22Rv1 (cell line): ENCODE results near the gene RPS6KC1.
A peak's percentile ranks its signal among the peaks of the same experiment; 100 is the strongest.
"Not testable (repeated sequence)": the region's sequence is repeated elsewhere in the genome, so short reads cannot be mapped to it uniquely, and the experiment has no call there.

Experiments used
- H3K27ac ChIP-seq: fragments of 450-650 bp; 2 replicates; pipeline ENCODE4 v1.5.1; 2017
- CTCF ChIP-seq: fragments of 450-650 bp; IDR thresholded peaks from 2 replicates; pipeline ENCODE4 v1.5.1; 2017; ENCODE audit warnings: mild to moderate bottlenecking
- ZFX ChIP-seq: fragments of 450-650 bp; IDR thresholded peaks from 2 replicates; pipeline ENCODE4 v1.6.1; 2017; ENCODE audit warnings: antibody characterized with exemption, borderline replicate concordance

RPS6KC1 gene

GRCh38 chr1:213111502-213111901, 60.5 kb downstream of the RPS6KC1 start:
- peak overlapping the region; percentile 46 for H3K27ac ChIP-seq
- peak; percentile 38 for TF ChIP-seq CTCF
- TF ChIP-seq ZFX = no peak

- not testable (repeated sequence) for H3K27ac ChIP-seq
These were observed 61.7 kb downstream of the RPS6KC1 start for GRCh38 chr1:213112723-213113122.

DNA sequence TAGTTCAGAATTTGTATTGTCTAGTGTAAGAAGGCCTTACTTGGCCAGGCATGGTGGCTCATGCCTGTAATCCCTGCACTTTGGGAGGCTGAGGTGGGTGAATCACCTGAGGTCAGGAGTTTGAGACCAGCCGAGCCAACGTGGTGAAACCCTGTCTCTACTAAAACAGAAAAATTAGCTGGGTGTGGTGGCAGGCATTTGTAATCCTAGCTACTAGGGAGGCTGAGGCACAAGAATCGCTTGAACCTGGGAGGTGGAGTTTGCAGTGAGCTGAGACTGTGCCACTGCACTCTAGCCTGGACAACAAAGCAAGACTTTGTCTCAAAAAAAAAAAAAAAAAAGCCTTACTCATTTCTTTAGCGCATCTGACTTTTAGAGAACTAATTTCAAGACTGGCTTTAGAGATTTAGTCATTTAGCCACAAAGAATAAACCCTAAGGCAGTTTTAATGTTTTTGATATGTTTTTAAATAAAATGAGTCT, 66.7 kb downstream of the RPS6KC1 start:
- not testable (repeated sequence) for H3K27ac ChIP-seq

GRCh38 chr1:213119794-213120193, 68.8 kb downstream of the RPS6KC1 start:
- TF ChIP-seq CTCF = no peak
- TF ChIP-seq ZFX = no peak
- H3K27ac ChIP-seq = no peak overlapping the region

DNA sequence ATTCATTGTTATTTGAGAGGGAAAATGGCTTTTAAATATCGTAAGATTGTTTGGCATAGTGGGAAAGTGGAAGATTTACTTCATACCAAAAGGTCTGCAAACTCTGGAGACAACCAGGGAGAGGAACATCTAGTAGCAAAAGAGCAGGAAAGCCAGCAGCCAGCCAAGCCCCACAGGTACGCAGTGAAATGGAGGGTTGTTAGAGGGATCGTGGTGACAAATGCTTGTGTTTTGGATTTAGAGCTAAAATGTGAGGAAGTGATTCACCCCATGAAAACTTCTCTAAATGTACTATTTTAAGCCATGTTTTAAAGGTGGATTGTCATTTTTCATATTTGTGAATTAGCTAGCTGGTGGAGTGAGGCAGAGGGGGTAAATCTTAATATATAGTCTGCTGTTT, 69.3 kb downstream of the RPS6KC1 start:
- H3K27ac ChIP-seq = no peak overlapping the region
- TF ChIP-seq ZFX = no peak
- TF ChIP-seq CTCF = no peak

GRCh38 chr1:213120961-213121360, 69.9 kb downstream of the RPS6KC1 start:
- no peak overlapping the region for H3K27ac ChIP-seq
- TF ChIP-seq ZFX (no peak), CTCF (no peak)

DNA sequence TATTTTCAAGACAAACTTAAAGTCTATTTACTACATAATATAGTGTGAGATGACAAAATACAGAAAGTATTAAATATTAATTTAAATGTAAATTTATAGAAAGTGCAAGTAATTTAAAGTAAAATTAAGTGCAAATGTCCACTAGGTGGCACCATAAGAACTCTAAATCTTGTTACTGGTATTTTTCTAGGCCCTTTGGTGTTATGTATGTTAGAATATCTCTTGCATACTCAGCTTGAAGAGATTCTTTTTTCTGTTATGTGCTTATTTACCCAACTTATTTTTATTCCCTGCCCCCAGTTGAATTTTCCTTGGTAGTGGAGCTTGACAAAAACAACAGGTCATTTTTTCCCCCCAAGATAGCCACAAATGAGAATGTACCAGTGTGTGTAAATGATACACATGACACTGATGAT, 71.5 kb downstream of the RPS6KC1 start:
- no peak overlapping the region for H3K27ac ChIP-seq
- TF ChIP-seq CTCF (peak; percentile 83), ZFX (no peak)

DNA sequence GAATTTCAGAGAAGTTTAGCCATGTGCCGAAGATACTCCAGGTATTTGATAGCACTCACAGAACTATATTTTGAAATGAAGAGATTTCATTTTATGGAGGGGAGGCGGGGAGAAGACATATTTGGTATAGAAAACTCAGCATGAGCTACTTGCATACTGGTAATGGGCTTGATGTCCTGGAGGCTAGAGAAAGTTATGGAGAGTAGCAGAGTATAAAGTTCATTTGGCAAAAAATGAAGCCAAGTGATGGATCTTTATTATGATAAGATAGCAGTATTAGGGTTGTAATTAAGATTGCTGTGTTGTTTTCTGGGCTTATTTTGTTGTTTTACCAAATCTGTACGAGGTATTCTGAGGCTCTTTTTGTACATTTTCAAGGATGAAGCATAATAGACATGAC, 72.0 kb downstream of the RPS6KC1 start:
- H3K27ac ChIP-seq = no peak overlapping the region
- TF ChIP-seq ZFX = no peak
- TF ChIP-seq CTCF = no peak
